CD14-positive monocyte (primary cell): Measurements from ENCODE around the gene TRAPPC3. TPM values are rescaled to one million over a fixed set of nuclear protein-coding genes. Genes with fewer than 3 reads are reported as not detected.
A peak's percentile ranks its signal among the peaks of the same experiment; 100 is the strongest.

Experiments
- DNase-seq, 3 donors: peaks; one replicate each; pipeline ENCODE4 v3.0.0-alpha.2; 2011 to 2022
- H2AFZ ChIP-seq: 2 replicates; pipeline ENCODE4 v1.6.0; 2012; ENCODE audit warnings: mild to moderate bottlenecking, low read depth, low read length, inconsistent platforms; ENCODE audit not compliant: insufficient read depth, poor library complexity, severe bottlenecking
- H3K27ac ChIP-seq, 2 donors: 1 replicate in 1 of 2; 2 replicates in 1 of 2; pipeline ENCODE4 v1.5.1; 2012 to 2013; ENCODE audit warnings: low read length in 2 of 2, control low read depth in 1 of 2, inconsistent platforms in 1 of 2, low read depth in 1 of 2, mild to moderate bottlenecking in 1 of 2
- H3K27me3 ChIP-seq, 2 donors: one replicate each; pipeline versions ENCODE4 v1.6.0 to v1.6.1; 2011 to 2013; ENCODE audit warnings: low read length in 2 of 2; ENCODE audit not compliant: control insufficient read depth in 2 of 2, insufficient read depth in 2 of 2
- H3K36me3 ChIP-seq, 2 donors: replicated peaks in 1 of 2; 1 replicate in 1 of 2; 2 replicates in 1 of 2; pipeline versions ENCODE4 v1.5.1 to v1.6.1; 2012 to 2013; ENCODE audit warnings: low read length in 2 of 2, control low read depth in 1 of 2, inconsistent platforms in 1 of 2, mild to moderate bottlenecking in 1 of 2; ENCODE audit not compliant: insufficient read depth in 2 of 2, control insufficient read depth in 1 of 2
- H3K4me1 ChIP-seq, 2 donors: 1 replicate in 1 of 2; 2 replicates in 1 of 2; pipeline versions ENCODE4 v1.5.1 to v1.6.1; 2012 to 2013; ENCODE audit warnings: low read length in 2 of 2, control low read depth in 1 of 2, inconsistent platforms in 1 of 2, mild to moderate bottlenecking in 1 of 2, moderate library complexity in 1 of 2; ENCODE audit not compliant: insufficient read depth in 2 of 2, control insufficient read depth in 1 of 2
- H3K4me2 ChIP-seq: replicated peaks from 2 replicates; pipeline ENCODE3; 2012; ENCODE audit warnings: low read length, moderate library complexity, mild to moderate bottlenecking; ENCODE audit not compliant: poor library complexity, severe bottlenecking; ENCODE audit errors: extremely low read depth
- H3K4me3 ChIP-seq, 3 experiments: fragments of 200-600 bp in 1 of 3; sonication (generic) in 1 of 3; replicated peaks in 1 of 3; 1 replicate in 2 of 3; 2 replicates in 1 of 3; pipeline ENCODE4 v1.5.1; 2011 to 2013; ENCODE audit warnings: low read length in 3 of 3, mild to moderate bottlenecking in 3 of 3, control low read depth in 2 of 3, low read depth in 2 of 3, inconsistent platforms in 1 of 3, moderate library complexity in 1 of 3
- H3K79me2 ChIP-seq: 2 replicates; pipeline ENCODE4 v1.6.0; 2012; ENCODE audit warnings: mild to moderate bottlenecking, control low read depth, inconsistent platforms, low read length, moderate library complexity; ENCODE audit not compliant: insufficient read depth
- H3K9ac ChIP-seq: 2 replicates; pipeline ENCODE4 v1.6.0; 2017; ENCODE audit warnings: low read length, mild to moderate bottlenecking; ENCODE audit not compliant: insufficient read depth, poor library complexity, severe bottlenecking
- H3K9me3 ChIP-seq, 2 donors: replicated peaks in 1 of 2; 1 replicate in 1 of 2; 2 replicates in 1 of 2; pipeline versions ENCODE4 v1.5.1 to v1.6.1; 2012 to 2013; ENCODE audit warnings: low read length in 2 of 2, control low read depth in 1 of 2; ENCODE audit not compliant: control insufficient read depth in 1 of 2, insufficient read depth in 1 of 2
- H4K20me1 ChIP-seq: 2 replicates; pipeline ENCODE4 v1.6.0; 2012; ENCODE audit warnings: mild to moderate bottlenecking, low read length, control low read depth, moderate library complexity; ENCODE audit not compliant: insufficient read depth
- H3K27ac Mint-ChIP-seq, 7 donors: one replicate each; pipeline ENCODE4 v1.8.0; 2020; ENCODE audit warnings: mild to moderate bottlenecking in 7 of 7, mixed read lengths in 7 of 7, moderate library complexity in 6 of 7, inconsistent platforms in 2 of 7
- H3K27me3 Mint-ChIP-seq, 3 donors: one replicate each; pipeline ENCODE4 v1.8.0; 2021 to 2022; ENCODE audit warnings: low read depth in 3 of 3, mild to moderate bottlenecking in 3 of 3, mixed read lengths in 3 of 3, moderate library complexity in 3 of 3, inconsistent platforms in 1 of 3
- H3K36me3 Mint-ChIP-seq, 2 donors: one replicate each; pipeline ENCODE4 v1.8.0; 2020; ENCODE audit warnings: mixed read lengths in 2 of 2, inconsistent platforms in 1 of 2, mild to moderate bottlenecking in 1 of 2
- H3K4me1 Mint-ChIP-seq: one replicate; pipeline ENCODE4 v1.8.0; 2020; ENCODE audit warnings: mild to moderate bottlenecking, mixed read lengths
- H3K4me3 Mint-ChIP-seq, 2 donors: one replicate each; pipeline ENCODE4 v1.8.0; 2020; ENCODE audit warnings: mild to moderate bottlenecking in 2 of 2, mixed read lengths in 2 of 2, moderate library complexity in 1 of 2
- H3K9me3 Mint-ChIP-seq, 7 donors: one replicate each; pipeline ENCODE4 v1.8.0; 2020 to 2022; ENCODE audit warnings: mixed read lengths in 7 of 7, mild to moderate bottlenecking in 6 of 7, moderate library complexity in 6 of 7, inconsistent platforms in 2 of 7
- WGBS: methylation state at CpG from one replicate; pipeline ENCODE4 v1.1.5; 2013; ENCODE audit warnings: missing lambda C conversion rate; ENCODE audit not compliant: insufficient coverage; 5-methylcytosine and 5-hydroxymethylcytosine counted together
- intact Hi-C, 2 donors: fragments of 100-400 bp; cut with micrococcal nuclease; formaldehyde crosslinking; loops; one replicate each; pipeline versions ENCODE4 v1.15.0 to v1.15.1; 2023
- polyA plus RNA-seq, 3 donors: library from polyadenylated mRNA; depleted of rRNA in 1 of 3; unstranded in 2 of 3; stranded (reverse) in 1 of 3; fragments of 300-500 nt in 2 of 3; fragments of >200 nt in 1 of 3; fragmentation: Illumina TruSeq in 2 of 3; gene quantifications; 1 replicate in 2 of 3; 2 replicates in 1 of 3; pipeline ENCODE4 v1.2.3, GENCODE V29; 2012 to 2021
- TF ChIP-seq, protein P1 (sequence below): fragments of 200-600 bp; IDR thresholded peaks from one replicate; pipeline ENCODE4 v1.8.0; 2022; ENCODE audit warnings: antibody characterized with exemption, mild to moderate bottlenecking

The TRAPPC3 gene
- polyA plus RNA-seq, 3 donors: 61.1 to 136 (median 125) TPM

DNA sequence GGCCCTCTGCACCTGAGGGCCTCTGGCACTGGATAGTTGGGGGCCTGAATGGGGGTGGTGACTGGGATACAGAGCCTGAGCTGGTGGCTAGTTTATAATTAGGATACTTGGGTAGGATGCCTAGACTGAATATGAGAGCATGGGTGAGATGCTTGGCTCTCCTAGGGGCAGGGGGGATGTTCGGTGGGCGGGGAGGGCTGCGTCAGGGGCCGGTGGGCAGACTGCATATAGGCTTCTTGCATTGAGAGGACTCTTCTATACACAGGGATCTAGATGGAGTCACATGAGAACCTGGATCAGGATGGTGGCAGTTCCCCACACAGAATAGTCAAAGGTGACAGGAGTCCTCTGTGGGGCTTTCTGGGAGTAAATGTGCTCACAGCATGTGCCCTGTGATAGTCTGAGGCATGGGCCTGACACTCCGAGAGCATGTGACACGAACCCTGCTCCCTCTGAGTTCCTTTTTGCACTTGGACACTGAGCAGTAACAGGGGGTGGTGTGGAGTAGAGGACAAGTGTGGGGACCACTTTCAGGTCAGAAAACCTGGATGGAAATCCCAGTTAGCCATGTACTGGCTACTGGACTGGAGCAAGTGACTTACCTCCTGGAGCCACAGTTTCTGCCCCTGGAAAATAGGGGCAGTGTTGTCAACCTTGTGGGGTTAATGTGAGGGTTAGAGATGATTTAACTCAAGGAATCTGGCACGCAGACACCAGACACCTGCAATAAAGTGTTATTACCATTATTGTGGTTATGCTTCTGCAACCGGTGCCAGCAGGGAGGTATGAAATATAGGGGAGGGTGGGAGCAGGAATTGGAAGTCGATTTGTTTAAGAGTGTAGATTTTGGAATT, 8.9 kb upstream of the TRAPPC3 start:
- no peaks in the 10 kb centered on the region for H3K9me3 ChIP-seq
- H3K27me3 Mint-ChIP-seq: peaks cover 0 to 2% (median 2%) of the 10 kb centered on the region in 3 donors
- H3K4me1 Mint-ChIP-seq: peaks cover 76% of the 10 kb centered on the region
- H3K4me3 ChIP-seq: peak overlapping the region; percentile 84 to 99 (median 86)
- intact Hi-C loops: no loop called here
- 28% methylated on average over 4 of the region's 9 CpGs for WGBS
- peak overlapping the region; percentile 81 to 94 (median 91) for H3K27ac Mint-ChIP-seq
- no peaks in the 10 kb centered on the region for H3K9me3 Mint-ChIP-seq
- DNase-seq: no peak
- peak overlapping the region; percentile 79 to 97 for H3K27ac ChIP-seq
- TF ChIP-seq, protein P1, sequence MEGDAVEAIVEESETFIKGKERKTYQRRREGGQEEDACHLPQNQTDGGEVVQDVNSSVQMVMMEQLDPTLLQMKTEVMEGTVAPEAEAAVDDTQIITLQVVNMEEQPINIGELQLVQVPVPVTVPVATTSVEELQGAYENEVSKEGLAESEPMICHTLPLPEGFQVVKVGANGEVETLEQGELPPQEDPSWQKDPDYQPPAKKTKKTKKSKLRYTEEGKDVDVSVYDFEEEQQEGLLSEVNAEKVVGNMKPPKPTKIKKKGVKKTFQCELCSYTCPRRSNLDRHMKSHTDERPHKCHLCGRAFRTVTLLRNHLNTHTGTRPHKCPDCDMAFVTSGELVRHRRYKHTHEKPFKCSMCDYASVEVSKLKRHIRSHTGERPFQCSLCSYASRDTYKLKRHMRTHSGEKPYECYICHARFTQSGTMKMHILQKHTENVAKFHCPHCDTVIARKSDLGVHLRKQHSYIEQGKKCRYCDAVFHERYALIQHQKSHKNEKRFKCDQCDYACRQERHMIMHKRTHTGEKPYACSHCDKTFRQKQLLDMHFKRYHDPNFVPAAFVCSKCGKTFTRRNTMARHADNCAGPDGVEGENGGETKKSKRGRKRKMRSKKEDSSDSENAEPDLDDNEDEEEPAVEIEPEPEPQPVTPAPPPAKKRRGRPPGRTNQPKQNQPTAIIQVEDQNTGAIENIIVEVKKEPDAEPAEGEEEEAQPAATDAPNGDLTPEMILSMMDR: no peak
- peaks cover 2 to 12% of the 10 kb centered on the region in 2 donors for H3K36me3 ChIP-seq
- H3K79me2 ChIP-seq: peaks cover 86% of the 10 kb centered on the region
- H2AFZ ChIP-seq: no peak overlapping the region
- H3K9ac ChIP-seq: peak overlapping the region; percentile 99
- peak overlapping the region; percentile 90 to 91 for H3K4me3 Mint-ChIP-seq
- peaks cover 69 to 80% of the 10 kb centered on the region in 2 donors for H3K4me1 ChIP-seq
- H3K36me3 Mint-ChIP-seq: peaks cover 26 to 34% of the 10 kb centered on the region in 2 donors
- no peaks in the 10 kb centered on the region for H3K27me3 ChIP-seq
- H3K4me2 ChIP-seq: peak overlapping the region; percentile 92
- peaks cover 62% of the 10 kb centered on the region for H4K20me1 ChIP-seq

DNA sequence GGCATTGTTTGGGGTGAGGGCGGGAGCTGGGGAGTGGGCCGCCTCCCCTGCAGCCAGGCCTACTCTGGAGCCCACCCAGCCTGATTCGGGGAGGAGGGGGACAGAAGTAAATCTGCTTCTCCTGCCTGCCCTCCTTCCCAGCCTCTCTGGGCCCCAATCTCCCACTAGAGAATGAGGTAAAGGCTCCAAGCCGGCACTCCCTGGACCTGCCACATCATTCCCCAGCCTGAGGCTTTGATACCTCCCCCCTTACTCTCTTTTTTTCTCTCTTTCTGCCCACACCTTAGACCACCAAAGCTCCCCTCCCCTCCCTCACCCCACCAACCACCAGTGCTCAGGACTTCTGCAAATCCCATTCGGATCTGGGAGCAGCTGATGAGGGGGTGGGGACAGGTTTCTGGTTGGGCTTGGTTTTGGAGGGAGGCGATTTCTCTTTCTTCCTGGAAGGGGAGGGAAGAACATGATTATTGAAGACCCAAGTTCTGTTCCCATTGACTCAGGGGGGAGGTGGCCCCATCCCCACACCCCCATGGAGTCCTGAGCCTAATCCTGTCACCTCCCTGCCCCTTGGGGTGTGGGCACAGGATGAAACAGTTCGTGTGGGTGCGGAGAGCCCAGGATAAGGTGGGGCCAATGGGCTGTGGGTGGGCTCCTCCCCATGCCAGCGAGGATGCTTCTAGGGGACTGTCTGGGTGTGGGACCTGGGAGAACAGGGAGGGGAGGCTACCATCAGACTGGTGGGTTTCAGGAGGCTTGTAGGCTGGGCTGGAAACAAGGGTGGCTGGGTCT, 8.0 kb upstream of the TRAPPC3 start:
- intact Hi-C loops: no loop called here
- peaks cover 70 to 80% of the 10 kb centered on the region in 2 donors for H3K4me1 ChIP-seq
- peak overlapping the region; percentile 84 to 99 (median 86) for H3K4me3 ChIP-seq
- Mint-ChIP-seq H3K9me3 (no peaks in the 10 kb centered on the region), H3K4me3 (peak overlapping the region; percentile 90 to 91), H3K27me3 (peaks cover 0 to 2% (median 0%) of the 10 kb centered on the region in 3 donors), H3K36me3 (peaks cover 18 to 26% of the 10 kb centered on the region in 2 donors), H3K4me1 (peaks cover 75% of the 10 kb centered on the region), H3K27ac (peak overlapping the region; percentile 85 to 94 (median 91))
- peaks cover 54% of the 10 kb centered on the region for H4K20me1 ChIP-seq
- no peak for DNase-seq
- H3K36me3 ChIP-seq: peaks cover 2 to 12% of the 10 kb centered on the region in 2 donors
- peak overlapping the region; percentile 79 to 97 for H3K27ac ChIP-seq
- no peaks in the 10 kb centered on the region for H3K27me3 ChIP-seq
- peak overlapping the region; percentile 92 for H3K4me2 ChIP-seq
- H3K9me3 ChIP-seq: no peaks in the 10 kb centered on the region
- H3K79me2 ChIP-seq: peaks cover 77% of the 10 kb centered on the region
- 25% methylated on average over 4 of the region's 9 CpGs for WGBS
- TF ChIP-seq, protein P1: no peak
- peak overlapping the region; percentile 99 for H3K9ac ChIP-seq
- no peak overlapping the region for H2AFZ ChIP-seq
